ENCODE results near the gene TAS1R3. TPM values are rescaled to one million over a fixed set of nuclear protein-coding genes. Genes with fewer than 3 reads are reported as not detected.

Gene TAS1R3
- total RNA-seq, 2 experiments from 2014 or later, result 0.10 TPM; not detected in 1

GRCh38 chr1:1342061-1342562 lies 11.0 kb downstream of the TAS1R3 start:
- DNase-seq, result no peak
- POLR2A ChIA-PET, result no interaction called here
- Mint-ChIP-seq H3K4me1 (ENCODE audit: low read depth) (peaks cover 12% of the 10 kb centered on the region), H3K4me3 (no peak overlapping the region), H3K9me3 (no peaks in the 10 kb centered on the region), H3K36me3 (peaks cover 15% of the 10 kb centered on the region), H3K27ac (no peak overlapping the region), H3K27me3 (no peaks in the 10 kb centered on the region)
- intact Hi-C loops (cut with micrococcal nuclease), result no loop called here
- CTCF ChIA-PET, result interaction anchor here (1.0 kb wide), 1 partner anchor 29 kb away, joined by 3 read pairs; no protein-coding TSS in a partner anchor

- intact Hi-C loops (cut with micrococcal nuclease), result no loop called here
- POLR2A ChIA-PET, result interaction anchor here (0.5 kb wide), 1 partner anchor 26 kb away, joined by 5 read pairs; no protein-coding TSS in a partner anchor
These were observed 11.6 kb downstream of the TAS1R3 start for GRCh38 chr1:1342584-1343115.

GRCh38 chr1:1343811-1344421 lies 12.8 kb downstream of the TAS1R3 start:
- intact Hi-C loops (cut with micrococcal nuclease), result no loop called here
- peaks cover 20% of the 10 kb centered on the region for H3K4me1 Mint-ChIP-seq (ENCODE audit: low read depth)
- no peak for DNase-seq
- H3K9me3 Mint-ChIP-seq, result no peaks in the 10 kb centered on the region
- POLR2A ChIA-PET, result no interaction called here
- H3K27me3 Mint-ChIP-seq, result no peaks in the 10 kb centered on the region
- H3K36me3 Mint-ChIP-seq, result peaks cover 12% of the 10 kb centered on the region
- CTCF ChIA-PET, result no interaction called here
- no peak overlapping the region for H3K27ac Mint-ChIP-seq
- H3K4me3 Mint-ChIP-seq, result no peak overlapping the region

More at GRCh38 chr1:1342584-1343115, 11.6 kb downstream of the TAS1R3 start:
- Mint-ChIP-seq H3K9me3 (no peaks in the 10 kb centered on the region), H3K4me1 (ENCODE audit: low read depth) (peaks cover 16% of the 10 kb centered on the region), H3K27ac (no peak overlapping the region), H3K36me3 (peaks cover 15% of the 10 kb centered on the region), H3K4me3 (no peak overlapping the region), H3K27me3 (no peaks in the 10 kb centered on the region)
- no peak for DNase-seq
- CTCF ChIA-PET, result interaction anchor here (1.0 kb wide), 1 partner anchor 29 kb away, joined by 3 read pairs; no protein-coding TSS in a partner anchor

GRCh38 chr1:1344655-1345361 lies 13.7 kb downstream of the TAS1R3 start:
- no peaks in the 10 kb centered on the region for H3K9me3 Mint-ChIP-seq
- no peak overlapping the region for H3K27ac Mint-ChIP-seq
- DNase-seq, result peak; percentile 77
- ChIA-PET POLR2A (no interaction called here), CTCF (no interaction called here)
- intact Hi-C loops (cut with micrococcal nuclease), result no loop called here
- no peak overlapping the region for H3K4me3 Mint-ChIP-seq
- H3K4me1 Mint-ChIP-seq (ENCODE audit: low read depth), result peaks cover 20% of the 10 kb centered on the region
- peaks cover 10% of the 10 kb centered on the region for H3K36me3 Mint-ChIP-seq
- no peaks in the 10 kb centered on the region for H3K27me3 Mint-ChIP-seq

GRCh38 chr1:1345384-1345783 lies 14.3 kb downstream of the TAS1R3 start:
- POLR2A ChIA-PET, result no interaction called here
- Mint-ChIP-seq H3K27me3 (no peaks in the 10 kb centered on the region), H3K9me3 (no peaks in the 10 kb centered on the region), H3K4me1 (ENCODE audit: low read depth) (peaks cover 20% of the 10 kb centered on the region), H3K4me3 (no peak overlapping the region), H3K36me3 (peaks cover 10% of the 10 kb centered on the region), H3K27ac (no peak overlapping the region)
- intact Hi-C loops (cut with micrococcal nuclease), result no loop called here
- CTCF ChIA-PET, result no interaction called here
- DNase-seq, result no peak

- H3K27ac Mint-ChIP-seq, result no peak overlapping the region
- ChIA-PET CTCF (interaction anchor here (0.5 to 1.3 kb wide), 2 partner anchors 26 to 247 kb away, joined by 3 to 5 read pairs; no protein-coding TSS in a partner anchor), POLR2A (no interaction called here)
- intact Hi-C loops (cut with micrococcal nuclease), result no loop called here
- no peaks in the 10 kb centered on the region for H3K27me3 Mint-ChIP-seq
- H3K36me3 Mint-ChIP-seq, result peaks cover 4% of the 10 kb centered on the region
- H3K9me3 Mint-ChIP-seq, result no peaks in the 10 kb centered on the region
- no peak overlapping the region for H3K4me3 Mint-ChIP-seq
- H3K4me1 Mint-ChIP-seq (ENCODE audit: low read depth), result peaks cover 20% of the 10 kb centered on the region
- DNase-seq, result no peak
These were observed 14.9 kb downstream of the TAS1R3 start for GRCh38 chr1:1345860-1346500.

- no peaks in the 10 kb centered on the region for H3K36me3 Mint-ChIP-seq
- no peak for DNase-seq
- H3K4me1 Mint-ChIP-seq (ENCODE audit: low read depth), result peaks cover 20% of the 10 kb centered on the region
- H3K27me3 Mint-ChIP-seq, result no peaks in the 10 kb centered on the region
- no peak overlapping the region for H3K27ac Mint-ChIP-seq
- no peaks in the 10 kb centered on the region for H3K9me3 Mint-ChIP-seq
- no peak overlapping the region for H3K4me3 Mint-ChIP-seq
- intact Hi-C loops (cut with micrococcal nuclease), result no loop called here
- ChIA-PET CTCF (interaction anchor here (0.5 to 2.4 kb wide), 3 partner anchors 26 to 248 kb away, joined by 3 to 7 read pairs (median 5); no protein-coding TSS in a partner anchor), POLR2A (interaction anchor here (0.6 kb wide), 1 partner anchor 315 kb away, joined by 3 read pairs; no protein-coding TSS in a partner anchor)
These were observed 15.4 kb downstream of the TAS1R3 start for GRCh38 chr1:1346501-1346890.

- H3K27me3 Mint-ChIP-seq, result peaks cover 4% of the 10 kb centered on the region
- ChIA-PET CTCF (interaction anchor here (1.3 to 2.4 kb wide), 4 partner anchors 25 to 225 kb away, joined by 3 to 10 read pairs (median 6); partner anchors contain the start of gene CCNL2), POLR2A (interaction anchor here (0.6 kb wide), 1 partner anchor 315 kb away, joined by 3 read pairs; no protein-coding TSS in a partner anchor)
- H3K9me3 Mint-ChIP-seq, result no peaks in the 10 kb centered on the region
- DNase-seq, result no peak
- H3K4me1 Mint-ChIP-seq (ENCODE audit: low read depth), result peaks cover 20% of the 10 kb centered on the region
- intact Hi-C loops (cut with micrococcal nuclease), result no loop called here
- peak overlapping the region; percentile 74 for H3K4me3 Mint-ChIP-seq
- H3K36me3 Mint-ChIP-seq, result no peaks in the 10 kb centered on the region
- H3K27ac Mint-ChIP-seq, result no peak overlapping the region
These were observed 16.0 kb downstream of the TAS1R3 start for GRCh38 chr1:1347026-1347595.

- peaks cover 20% of the 10 kb centered on the region for H3K4me1 Mint-ChIP-seq (ENCODE audit: low read depth)
- H3K27ac Mint-ChIP-seq, result no peak overlapping the region
- H3K9me3 Mint-ChIP-seq, result no peaks in the 10 kb centered on the region
- peak overlapping the region; percentile 74 for H3K4me3 Mint-ChIP-seq
- peaks cover 11% of the 10 kb centered on the region for H3K27me3 Mint-ChIP-seq
- POLR2A ChIA-PET, result no interaction called here
- CTCF ChIA-PET, result interaction anchor here (0.9 to 2.4 kb wide), 7 partner anchors 21 to 226 kb away, joined by 3 to 10 read pairs (median 5); partner anchors contain the start of gene CCNL2
- no peaks in the 10 kb centered on the region for H3K36me3 Mint-ChIP-seq
- no peak for DNase-seq
- intact Hi-C loops (cut with micrococcal nuclease), result no loop called here
These were observed 16.8 kb downstream of the TAS1R3 start for GRCh38 chr1:1347663-1348419.

- ChIA-PET POLR2A (no interaction called here), CTCF (interaction anchor here (0.9 to 2.4 kb wide), 7 partner anchors 21 to 227 kb away, joined by 3 to 10 read pairs (median 5); partner anchors contain the start of gene CCNL2)
- H3K27ac Mint-ChIP-seq, result no peak overlapping the region
- H3K9me3 Mint-ChIP-seq, result no peaks in the 10 kb centered on the region
- no peaks in the 10 kb centered on the region for H3K36me3 Mint-ChIP-seq
- peak; percentile 27 for DNase-seq
- intact Hi-C loops (cut with micrococcal nuclease), result loop anchor here (1.0 kb wide), 2 partner anchors 27 to 40 kb away; partner anchors contain the start of genes AURKAIP1 and PUSL1
- H3K4me1 Mint-ChIP-seq (ENCODE audit: low read depth), result peaks cover 20% of the 10 kb centered on the region
- peak overlapping the region; percentile 74 for H3K4me3 Mint-ChIP-seq
- H3K27me3 Mint-ChIP-seq, result peaks cover 19% of the 10 kb centered on the region
These were observed 17.6 kb downstream of the TAS1R3 start for GRCh38 chr1:1348420-1349255.
